Sigmoid colon (tissue), 7 donors: ENCODE results near the gene IGFLR1. TPM values are rescaled to one million over a fixed set of nuclear protein-coding genes. Genes with fewer than 3 reads are reported as not detected.

Experiments
- DNase-seq: peaks from one replicate; pipeline ENCODE4 v3.0.0-alpha.2; 2019
- H3K27ac ChIP-seq, 4 donors: fragments of 200-600 bp; sonication (generic); one replicate each; pipeline ENCODE4 v1.5.1; 2016 to 2019; ENCODE audit warnings: mild to moderate bottlenecking in 1 of 4
- H3K27me3 ChIP-seq, 3 donors: fragments of 200-600 bp; sonication (generic); one replicate each; pipeline ENCODE4 v1.5.1; 2019; ENCODE audit warnings: mild to moderate bottlenecking in 1 of 3
- H3K36me3 ChIP-seq, 4 donors: fragments of 200-600 bp; sonication (generic); one replicate each; pipeline ENCODE4 v1.5.1; 2016 to 2019
- H3K4me1 ChIP-seq, 4 donors: fragments of 200-600 bp; sonication (generic); one replicate each; pipeline ENCODE4 v1.5.1; 2017 to 2019
- H3K4me3 ChIP-seq, 4 donors: fragments of 200-600 bp; sonication (generic); one replicate each; pipeline ENCODE4 v1.5.1; 2017 to 2019; ENCODE audit warnings: mild to moderate bottlenecking in 2 of 4, moderate library complexity in 1 of 4
- H3K9me3 ChIP-seq, 4 donors: fragments of 200-600 bp in 3 of 4; sonication (generic) in 3 of 4; one replicate each; pipeline versions ENCODE4 v1.5.1 to v1.6.1; 2013 to 2019
- EP300 ChIP-seq, 4 donors: sonication (generic); formaldehyde crosslinking; IDR thresholded peaks; one replicate each; pipeline ENCODE4 v1.6.1; 2017; ENCODE audit warnings: antibody characterized with exemption in 4 of 4
- POLR2A ChIP-seq, 2 donors: fragments of 450-650 bp; IDR thresholded peaks; one replicate each; pipeline ENCODE4 v1.6.1; 2016; ENCODE audit warnings: antibody characterized with exemption in 2 of 2, mild to moderate bottlenecking in 2 of 2, moderate library complexity in 2 of 2
- POLR2AphosphoS5 ChIP-seq, 4 donors: sonication (generic); formaldehyde crosslinking; IDR thresholded peaks; one replicate each; pipeline ENCODE4 v1.6.1; 2017; ENCODE audit warnings: antibody characterized with exemption in 4 of 4
- WGBS, 2 donors: extraction: QIAGEN DNeasy Blood & Tissue Kit; methylation state at CpG; one replicate each; pipeline ENCODE4 v1.1.7; 2013; 5-methylcytosine and 5-hydroxymethylcytosine counted together
- intact Hi-C: fragments of 100-400 bp; cut with DNase I; formaldehyde crosslinking; loops from one replicate; pipeline ENCODE4 v1.15.1; 2023
- polyA plus RNA-seq, 3 donors: library from polyadenylated mRNA; stranded (reverse); fragments of 200-250 nt; gene quantifications; one replicate each; pipeline ENCODE4 v1.2.3, GENCODE V29; 2013
- total RNA-seq, 4 donors: library from RNA; depleted of rRNA; stranded (reverse); fragments of >200 nt; gene quantifications; one replicate each; pipeline ENCODE4 v1.1.0, GENCODE V29; 2016
- TF ChIP-seq, protein P1 (sequence below), 4 experiments: fragments of 450-650 bp in 3 of 4; fragments of 200-600 bp in 1 of 4; IDR thresholded peaks; one replicate each; pipeline ENCODE4 v1.5.1; 2016 to 2019; ENCODE audit warnings: antibody characterized with exemption in 4 of 4, mild to moderate bottlenecking in 3 of 4, moderate library complexity in 2 of 4
- donor health status: healthy with polysubstance abuse.
- donor health status: Bipolar disorder and iron deficiency.
- donor health status: healthy.

Gene IGFLR1
- total and polyA plus RNA-seq, 7 donors: 2.5 to 25.0 (median 9.0) TPM

DNA sequence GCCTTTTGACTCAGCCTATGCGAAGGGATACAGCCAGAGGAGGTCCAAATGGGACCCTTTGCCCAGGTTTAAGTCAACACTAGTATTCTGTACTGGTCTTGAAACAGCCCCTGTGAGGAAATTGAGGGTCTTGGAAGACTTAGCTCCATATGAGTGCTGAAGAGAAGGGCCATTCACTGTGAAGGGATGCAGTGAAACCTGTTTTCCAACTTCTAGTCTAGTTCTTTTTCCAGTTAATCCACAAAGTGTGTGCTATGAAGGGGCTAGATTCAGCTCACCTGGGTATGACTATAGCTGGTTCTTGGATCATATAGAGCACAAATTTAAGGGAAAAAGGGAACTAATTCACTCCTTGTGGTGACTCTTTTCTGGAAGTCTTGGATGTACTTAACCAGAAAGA is 33.9 kb downstream of the IGFLR1 start:
- intact Hi-C loops: no loop called here
- 95 to 99% methylated on average over 1 of the region's 1 CpG for WGBS, 2 donors
- Histone ChIP-seq H3K4me3 (no peak overlapping the region), H3K4me1 (no peaks in the 10 kb centered on the region), H3K27me3 (peaks cover 0 to 16% (median 0%) of the 10 kb centered on the region in 3 donors), H3K9me3 (no peaks in the 10 kb centered on the region), H3K36me3 (no peaks in the 10 kb centered on the region), H3K27ac (no peak overlapping the region)
- TF ChIP-seq POLR2A (IDR thresholded peaks at IDR 0.05): no peak
- TF ChIP-seq EP300 (IDR thresholded peaks at IDR 0.05): no peak
- TF ChIP-seq, protein P1, sequence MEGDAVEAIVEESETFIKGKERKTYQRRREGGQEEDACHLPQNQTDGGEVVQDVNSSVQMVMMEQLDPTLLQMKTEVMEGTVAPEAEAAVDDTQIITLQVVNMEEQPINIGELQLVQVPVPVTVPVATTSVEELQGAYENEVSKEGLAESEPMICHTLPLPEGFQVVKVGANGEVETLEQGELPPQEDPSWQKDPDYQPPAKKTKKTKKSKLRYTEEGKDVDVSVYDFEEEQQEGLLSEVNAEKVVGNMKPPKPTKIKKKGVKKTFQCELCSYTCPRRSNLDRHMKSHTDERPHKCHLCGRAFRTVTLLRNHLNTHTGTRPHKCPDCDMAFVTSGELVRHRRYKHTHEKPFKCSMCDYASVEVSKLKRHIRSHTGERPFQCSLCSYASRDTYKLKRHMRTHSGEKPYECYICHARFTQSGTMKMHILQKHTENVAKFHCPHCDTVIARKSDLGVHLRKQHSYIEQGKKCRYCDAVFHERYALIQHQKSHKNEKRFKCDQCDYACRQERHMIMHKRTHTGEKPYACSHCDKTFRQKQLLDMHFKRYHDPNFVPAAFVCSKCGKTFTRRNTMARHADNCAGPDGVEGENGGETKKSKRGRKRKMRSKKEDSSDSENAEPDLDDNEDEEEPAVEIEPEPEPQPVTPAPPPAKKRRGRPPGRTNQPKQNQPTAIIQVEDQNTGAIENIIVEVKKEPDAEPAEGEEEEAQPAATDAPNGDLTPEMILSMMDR (IDR thresholded peaks at IDR 0.05): no peak
- TF ChIP-seq POLR2AphosphoS5 (IDR thresholded peaks at IDR 0.05): no peak
- DNase-seq: no peak

DNA sequence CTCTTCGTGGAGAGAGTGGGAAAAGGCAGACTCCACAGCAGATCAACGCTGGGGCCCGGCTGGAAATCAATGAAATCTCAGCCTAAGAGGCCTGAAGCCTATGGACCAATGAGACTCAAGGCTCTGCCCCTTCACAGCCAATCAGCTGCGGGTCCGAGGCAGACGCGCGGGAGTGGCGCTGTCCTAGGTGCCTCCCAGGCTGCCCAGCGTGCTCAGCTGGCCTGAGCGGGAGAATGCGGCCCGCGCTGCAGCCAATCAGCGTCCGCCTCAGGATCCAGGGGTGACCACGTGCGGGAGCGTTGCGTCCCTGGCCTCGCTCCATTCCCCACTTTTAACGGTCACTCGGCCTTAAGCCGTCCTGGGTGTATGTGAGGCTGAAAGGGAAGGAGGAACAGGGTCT is 38.0 kb downstream of the IGFLR1 start, which contains the start of gene ZBTB32:
Gene ZBTB32, plus strand, starts transcription at position 341 of the 400 bp plus-strand sequence. CDS start 10,069 bp downstream, outside the sequence.
- H3K27ac ChIP-seq: no peak within 1 kb of the TSS
- intact Hi-C loops: loop anchor here (5.0 kb wide), 1 partner anchor 62 kb away; the partner anchor contains the start of gene ETV2
- H3K9me3 ChIP-seq: no peaks in the 10 kb centered on the region
- no peaks in the 10 kb centered on the region for H3K36me3 ChIP-seq
- 34 to 37% methylated on average over 24 of the region's 24 CpGs for WGBS, 2 donors
- peaks cover 0 to 12% (median 12%) of the 10 kb centered on the region in 4 donors for H3K4me1 ChIP-seq
- no peak for DNase-seq
- peaks cover 0 to 20% (median 0%) of the 10 kb centered on the region in 3 donors for H3K27me3 ChIP-seq
- TF ChIP-seq, protein P1 (IDR thresholded peaks at IDR 0.05): no peak
- TF ChIP-seq EP300 (IDR thresholded peaks at IDR 0.05) (no peak), POLR2AphosphoS5 (IDR thresholded peaks at IDR 0.05) (no peak), POLR2A (IDR thresholded peaks at IDR 0.05) (no peak)
- no peak within 1 kb of the TSS for H3K4me3 ChIP-seq

DNA sequence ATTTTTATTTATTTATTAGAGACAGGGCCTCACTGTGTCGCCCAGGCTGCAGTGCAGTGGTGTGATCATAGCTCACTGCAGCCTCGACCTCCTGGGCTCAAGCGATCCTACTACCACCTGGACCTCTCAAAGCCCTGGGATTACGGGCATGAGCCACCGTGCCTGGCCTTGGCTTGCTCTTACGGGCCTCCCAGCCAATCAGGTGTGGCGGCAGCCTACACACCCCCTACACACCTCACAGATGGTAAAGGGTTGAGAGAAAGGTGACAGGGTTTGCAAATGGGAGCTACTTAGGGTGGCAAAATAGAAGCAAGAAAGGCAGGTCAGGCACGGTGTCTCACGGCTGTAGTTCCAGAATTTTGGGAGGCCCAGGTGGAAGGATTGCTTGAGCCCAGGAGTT is 38.9 kb downstream of the IGFLR1 start:
- whole genome bisulfite sequencing, 2 donors: 33 to 51% methylated on average over 9 of the region's 9 CpGs
- H3K36me3 ChIP-seq: no peaks in the 10 kb centered on the region
- DNase-seq: no peak
- H3K27ac ChIP-seq: no peak overlapping the region
- peaks cover 0 to 12% (median 12%) of the 10 kb centered on the region in 4 donors for H3K4me1 ChIP-seq
- H3K27me3 ChIP-seq: peaks cover 0 to 20% (median 0%) of the 10 kb centered on the region in 3 donors
- intact Hi-C loops: loop anchor here (2.0 to 5.0 kb wide), 2 partner anchors 13 to 61 kb away; partner anchors contain the start of gene ETV2
- no peaks in the 10 kb centered on the region for H3K9me3 ChIP-seq
- no peak for TF ChIP-seq POLR2A (IDR thresholded peaks at IDR 0.05)
- TF ChIP-seq EP300 (IDR thresholded peaks at IDR 0.05): no peak
- no peak for TF ChIP-seq POLR2AphosphoS5 (IDR thresholded peaks at IDR 0.05)
- TF ChIP-seq, protein P1 (IDR thresholded peaks at IDR 0.05): no peak
- peak overlapping the region in 1 of 4 donors; percentile 55 for H3K4me3 ChIP-seq

DNA sequence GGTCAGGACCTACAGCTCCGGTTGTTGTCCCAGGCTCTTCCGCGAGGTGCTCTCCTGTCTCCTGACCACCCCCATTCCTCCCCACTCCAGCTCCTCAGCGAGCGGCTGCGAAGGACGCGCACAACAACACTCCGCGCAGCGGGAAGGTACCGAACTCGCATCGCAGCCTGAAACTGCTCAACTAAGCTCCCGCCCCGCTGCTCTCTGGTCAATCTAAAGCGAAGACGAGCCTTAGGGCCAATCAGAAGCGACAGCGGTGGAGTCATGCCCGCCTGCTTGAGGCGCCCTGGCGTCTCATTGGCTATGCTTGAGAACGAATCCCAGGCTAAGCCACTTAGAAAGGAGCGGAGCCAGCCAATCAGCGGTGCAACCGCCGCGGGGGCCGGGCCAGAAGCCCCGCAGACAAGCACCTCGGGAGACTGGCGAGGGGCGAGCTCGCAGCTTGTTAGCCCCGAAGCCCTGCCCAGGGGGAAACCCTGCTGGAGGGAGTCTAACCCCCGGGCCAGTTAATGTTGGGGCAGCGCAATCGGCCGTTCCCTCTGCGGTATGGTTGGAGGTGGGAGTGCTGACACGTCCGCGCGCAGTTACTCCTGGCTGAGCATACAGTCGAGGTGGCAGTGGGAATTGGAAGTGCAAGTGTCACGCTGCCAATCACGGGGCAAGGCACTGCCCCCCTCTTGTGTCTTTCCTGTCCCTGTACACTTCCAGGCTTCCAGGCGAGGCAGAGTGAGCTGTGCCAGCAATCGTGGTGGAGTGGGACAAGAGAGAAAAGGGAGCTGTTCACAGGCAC is 39.8 kb downstream of the IGFLR1 start:
- 0% methylated on average over 50 of the region's 50 CpGs for WGBS, 2 donors

DNA sequence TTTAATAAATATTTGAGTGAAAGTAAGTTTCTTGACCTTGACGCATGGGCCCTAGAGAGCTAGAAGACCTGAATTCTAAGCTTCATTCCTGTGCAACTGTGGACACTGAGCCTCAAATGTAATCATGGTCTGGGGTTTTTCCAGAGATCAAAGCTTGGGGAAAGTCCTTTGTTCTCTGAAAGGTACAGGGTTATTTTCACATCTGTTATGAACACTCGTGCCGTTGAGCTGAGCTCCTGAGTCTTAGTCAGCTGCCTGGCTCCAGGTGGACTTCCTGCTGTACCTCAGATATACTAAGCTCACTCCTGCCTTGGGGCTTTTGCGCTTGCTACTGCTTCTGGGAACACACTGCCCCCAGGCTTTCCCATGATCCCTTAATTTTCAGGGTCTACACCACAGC is 45.4 kb downstream of the IGFLR1 start:
- no peak for DNase-seq
- 65% methylated on average over 4 of the region's 4 CpGs for WGBS, 2 donors
- intact Hi-C loops: no loop called here

More for the DNA sequence above, 39.8 kb downstream of the IGFLR1 start:
- Histone ChIP-seq H3K4me1 (peaks cover 0 to 12% (median 12%) of the 10 kb centered on the region in 4 donors), H3K27ac (peak overlapping the region in 3 of 4 donors; percentile 34 to 59 (median 44)), H3K36me3 (no peaks in the 10 kb centered on the region), H3K9me3 (no peaks in the 10 kb centered on the region), H3K4me3 (peak overlapping the region; percentile 48 to 64 (median 53)), H3K27me3 (peaks cover 0 to 20% (median 0%) of the 10 kb centered on the region in 3 donors)
- TF ChIP-seq POLR2A (IDR thresholded peaks at IDR 0.05) (no peak), POLR2AphosphoS5 (IDR thresholded peaks at IDR 0.05) (peak in 3 of 4 donors; percentile 6 to 77 (median 13))
- intact Hi-C loops: loop anchor here (2.0 to 5.0 kb wide), 2 partner anchors 14 to 60 kb away; partner anchors contain the start of gene ETV2
- peak; percentile 98 for DNase-seq

More for the DNA sequence above, 45.4 kb downstream of the IGFLR1 start:
- no peak overlapping the region for H3K27ac ChIP-seq
- no peak overlapping the region for H3K4me3 ChIP-seq
- H3K9me3 ChIP-seq: no peaks in the 10 kb centered on the region
- no peak for TF ChIP-seq EP300 (IDR thresholded peaks at IDR 0.05)
- no peak for TF ChIP-seq POLR2AphosphoS5 (IDR thresholded peaks at IDR 0.05)
- no peak for TF ChIP-seq POLR2A (IDR thresholded peaks at IDR 0.05)
- TF ChIP-seq, protein P1 (IDR thresholded peaks at IDR 0.05): no peak
- H3K36me3 ChIP-seq: no peaks in the 10 kb centered on the region
- H3K27me3 ChIP-seq: no peaks in the 10 kb centered on the region
- H3K4me1 ChIP-seq: peaks cover 0 to 3% (median 1%) of the 10 kb centered on the region in 4 donors
